Measurements from ENCODE around the gene SKIC2. TPM values are rescaled to one million over a fixed set of nuclear protein-coding genes. Genes with fewer than 3 reads are reported as not detected.
"Not testable (repeated sequence)": the region's sequence is repeated elsewhere in the genome, so short reads cannot be mapped to it uniquely, and the experiment has no call there.

SKIC2 gene
- total RNA-seq, 1 donor from 2014 or later: 35.4 TPM

- DNase-seq (ENCODE audit: extremely low spot score in 2 of 2): peak in 1 of 2 donors; percentile 99
- H3K27ac ChIP-seq: peak within 1 kb of the TSS; percentile 95
- peak within 1 kb of the TSS; percentile 74 to 76 for H3K4me3 ChIP-seq
- peaks cover 0 to 29% of the 10 kb centered on the region in 2 donors for H3K36me3 ChIP-seq
- peaks cover 42% of the 10 kb centered on the region for H3K4me1 ChIP-seq
- no peaks in the 10 kb centered on the region for H3K9me3 ChIP-seq
- intact Hi-C loops (cut with DNase I): loop anchor here (10.0 kb wide), 1 partner anchor 1003 kb away; no protein-coding TSS in a partner anchor
- no peaks in the 10 kb centered on the region for H3K27me3 ChIP-seq
- TF ChIP-seq POLR2AphosphoS5 (IDR thresholded peaks at IDR 0.05; ENCODE audit: insufficient read depth in 1 of 2, low read depth in 1 of 2) (peak; percentile 92 to 96), CTCF (IDR thresholded peaks at IDR 0.05) (no peak), POLR2A (IDR thresholded peaks at IDR 0.05) (peak in 1 of 2 donors; percentile 41)
These were observed 13.2 kb downstream of the SKIC2 start, which contains the start of gene DXO for GRCh38 chr6:31971993-31972708. TSS of gene DXO (minus strand) at chr6:31972138. CDS start at chr6:31971675, 463 bp downstream.

- intact Hi-C loops (cut with DNase I): loop anchor here (10.0 kb wide), 1 partner anchor 1002 kb away; no protein-coding TSS in a partner anchor
- TF ChIP-seq POLR2A (IDR thresholded peaks at IDR 0.05) (no peak), POLR2AphosphoS5 (IDR thresholded peaks at IDR 0.05; ENCODE audit: insufficient read depth in 1 of 2, low read depth in 1 of 2) (no peak), CTCF (IDR thresholded peaks at IDR 0.05) (no peak)
- Histone ChIP-seq H3K9me3 (no peaks in the 10 kb centered on the region), H3K4me1 (peaks cover 42% of the 10 kb centered on the region), H3K27ac (peak overlapping the region; percentile 95), H3K4me3 (peak overlapping the region; percentile 74 to 76), H3K27me3 (no peaks in the 10 kb centered on the region), H3K36me3 (peaks cover 0 to 22% of the 10 kb centered on the region in 2 donors)
- DNase-seq (ENCODE audit: extremely low spot score in 2 of 2): no peak
These were observed 13.9 kb downstream of the SKIC2 start for GRCh38 chr6:31972709-31973350.

- intact Hi-C loops (cut with DNase I): loop anchor here (10.0 kb wide), 1 partner anchor 999 kb away; no protein-coding TSS in a partner anchor
- peaks cover 29% of the 10 kb centered on the region for H3K4me1 ChIP-seq
- not testable (repeated sequence) for DNase-seq (ENCODE audit: extremely low spot score in 2 of 2)
These were observed 17.1 kb downstream of the SKIC2 start for GRCh38 chr6:31976065-31976464.

GRCh38 chr6:31977816-31978431, 18.9 kb downstream of the SKIC2 start:
- no peak for DNase-seq (ENCODE audit: extremely low spot score in 2 of 2)
- no peaks in the 10 kb centered on the region for H3K27me3 ChIP-seq
- peaks cover 18% of the 10 kb centered on the region for H3K4me1 ChIP-seq
- H3K36me3 ChIP-seq: no peaks in the 10 kb centered on the region
- intact Hi-C loops (cut with DNase I): loop anchor here (10.0 kb wide), 1 partner anchor 997 kb away; no protein-coding TSS in a partner anchor
- no peak overlapping the region for H3K4me3 ChIP-seq
- no peaks in the 10 kb centered on the region for H3K9me3 ChIP-seq
- no peak for TF ChIP-seq POLR2A (IDR thresholded peaks at IDR 0.05)
- no peak overlapping the region for H3K27ac ChIP-seq

More at GRCh38 chr6:31976065-31976464, 17.1 kb downstream of the SKIC2 start:
- not testable (repeated sequence) for H3K36me3 ChIP-seq, H3K4me3 ChIP-seq, H3K27ac ChIP-seq, H3K9me3 ChIP-seq, H3K27me3 ChIP-seq

GRCh38 chr6:31978831-31979230, 19.9 kb downstream of the SKIC2 start:
- Histone ChIP-seq H3K27me3 (no peaks in the 10 kb centered on the region), H3K4me1 (peaks cover 9% of the 10 kb centered on the region), H3K36me3 (no peaks in the 10 kb centered on the region), H3K27ac (no peak overlapping the region), H3K9me3 (no peaks in the 10 kb centered on the region), H3K4me3 (no peak overlapping the region)
- no peak for DNase-seq (ENCODE audit: extremely low spot score in 2 of 2)
- no peak for TF ChIP-seq POLR2AphosphoS5 (IDR thresholded peaks at IDR 0.05; ENCODE audit: insufficient read depth in 1 of 2, low read depth in 1 of 2)
- no peak for TF ChIP-seq CTCF (IDR thresholded peaks at IDR 0.05)
- TF ChIP-seq POLR2A (IDR thresholded peaks at IDR 0.05): no peak
- intact Hi-C loops (cut with DNase I): loop anchor here (10.0 kb wide), 1 partner anchor 996 kb away; no protein-coding TSS in a partner anchor

Measured in vagina (tissue), 2 donors.